Measurements from ENCODE around the gene SNAPIN. TPM values are rescaled to one million over a fixed set of nuclear protein-coding genes. Genes with fewer than 3 reads are reported as not detected.
A peak's percentile ranks its signal among the peaks of the same experiment; 100 is the strongest.

Gene SNAPIN
- total and polyA plus RNA-seq, 8 donors, result 34.5 to 44.1 (median 38.4) TPM

DNA sequence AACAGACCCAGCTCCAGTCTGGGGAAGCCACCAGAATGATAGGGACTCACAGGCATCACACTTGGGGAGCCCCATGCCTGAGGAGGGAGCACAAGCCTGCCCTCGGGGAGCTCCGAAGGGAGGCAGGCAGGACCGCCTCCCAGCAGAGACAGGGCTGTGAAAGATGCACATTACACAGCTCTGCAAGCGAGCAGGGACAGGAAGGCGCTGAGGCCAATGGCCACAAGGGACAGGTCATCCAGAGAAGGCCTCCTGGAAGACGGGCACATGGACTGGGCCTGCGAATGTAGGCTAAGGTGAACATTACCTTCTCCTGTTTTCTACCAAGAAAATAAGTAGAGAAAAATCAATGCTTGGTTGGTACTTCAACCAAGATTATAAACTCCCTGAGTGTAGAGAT, 24.2 kb downstream of the SNAPIN start:
- H3K9me3 ChIP-seq, result no peaks in the 10 kb centered on the region
- TF ChIP-seq, protein P1, sequence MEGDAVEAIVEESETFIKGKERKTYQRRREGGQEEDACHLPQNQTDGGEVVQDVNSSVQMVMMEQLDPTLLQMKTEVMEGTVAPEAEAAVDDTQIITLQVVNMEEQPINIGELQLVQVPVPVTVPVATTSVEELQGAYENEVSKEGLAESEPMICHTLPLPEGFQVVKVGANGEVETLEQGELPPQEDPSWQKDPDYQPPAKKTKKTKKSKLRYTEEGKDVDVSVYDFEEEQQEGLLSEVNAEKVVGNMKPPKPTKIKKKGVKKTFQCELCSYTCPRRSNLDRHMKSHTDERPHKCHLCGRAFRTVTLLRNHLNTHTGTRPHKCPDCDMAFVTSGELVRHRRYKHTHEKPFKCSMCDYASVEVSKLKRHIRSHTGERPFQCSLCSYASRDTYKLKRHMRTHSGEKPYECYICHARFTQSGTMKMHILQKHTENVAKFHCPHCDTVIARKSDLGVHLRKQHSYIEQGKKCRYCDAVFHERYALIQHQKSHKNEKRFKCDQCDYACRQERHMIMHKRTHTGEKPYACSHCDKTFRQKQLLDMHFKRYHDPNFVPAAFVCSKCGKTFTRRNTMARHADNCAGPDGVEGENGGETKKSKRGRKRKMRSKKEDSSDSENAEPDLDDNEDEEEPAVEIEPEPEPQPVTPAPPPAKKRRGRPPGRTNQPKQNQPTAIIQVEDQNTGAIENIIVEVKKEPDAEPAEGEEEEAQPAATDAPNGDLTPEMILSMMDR (IDR thresholded peaks at IDR 0.05), result no peak
- H3K27ac ChIP-seq, result no peak overlapping the region
- DNase-seq (no peak), ATAC-seq (no peak)
- H3K4me1 ChIP-seq, result peaks cover 12 to 31% of the 10 kb centered on the region in 2 donors
- peaks cover 0 to 26% of the 10 kb centered on the region in 2 donors for H3K36me3 ChIP-seq
- H3K4me3 ChIP-seq, result no peak overlapping the region
- intact Hi-C loops (cut with DNase I), result loop anchor here in 1 of 2 donors (5.0 kb wide), 1 partner anchor 90 kb away; no protein-coding TSS in a partner anchor
- peaks cover 8 to 39% of the 10 kb centered on the region in 2 donors for H3K27me3 ChIP-seq

DNA sequence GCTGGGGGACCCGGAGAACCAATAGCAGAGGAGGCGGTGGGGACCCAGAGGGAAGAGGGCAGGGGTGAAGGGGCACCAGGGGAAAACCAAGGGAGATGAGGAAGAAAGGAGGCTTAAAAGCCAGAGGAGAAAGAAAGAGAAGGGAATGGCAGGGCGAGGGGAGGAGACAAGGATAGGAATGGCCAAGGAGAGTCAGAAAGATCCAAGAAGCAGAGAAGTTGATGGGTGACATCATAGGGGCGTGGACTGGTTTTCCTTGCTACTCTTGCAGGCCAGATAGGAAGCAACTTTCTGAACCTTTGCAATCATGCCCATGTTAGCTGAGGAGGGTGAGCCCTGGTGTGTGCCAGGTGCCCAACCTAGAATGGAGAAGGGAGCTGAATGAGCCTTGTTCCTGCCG, 25.4 kb downstream of the SNAPIN start:
- intact Hi-C loops (cut with DNase I), result loop anchor here in 1 of 2 donors (5.0 kb wide), 1 partner anchor 88 kb away; no protein-coding TSS in a partner anchor
- ATAC-seq (no peak), DNase-seq (no peak)
- Histone ChIP-seq H3K36me3 (peaks cover 0 to 38% of the 10 kb centered on the region in 2 donors), H3K4me1 (peaks cover 3 to 19% of the 10 kb centered on the region in 2 donors), H3K9me3 (no peaks in the 10 kb centered on the region), H3K27ac (no peak overlapping the region), H3K4me3 (no peak overlapping the region), H3K27me3 (peaks cover 8 to 28% of the 10 kb centered on the region in 2 donors)
- TF ChIP-seq, protein P1 (IDR thresholded peaks at IDR 0.05), result no peak

DNA sequence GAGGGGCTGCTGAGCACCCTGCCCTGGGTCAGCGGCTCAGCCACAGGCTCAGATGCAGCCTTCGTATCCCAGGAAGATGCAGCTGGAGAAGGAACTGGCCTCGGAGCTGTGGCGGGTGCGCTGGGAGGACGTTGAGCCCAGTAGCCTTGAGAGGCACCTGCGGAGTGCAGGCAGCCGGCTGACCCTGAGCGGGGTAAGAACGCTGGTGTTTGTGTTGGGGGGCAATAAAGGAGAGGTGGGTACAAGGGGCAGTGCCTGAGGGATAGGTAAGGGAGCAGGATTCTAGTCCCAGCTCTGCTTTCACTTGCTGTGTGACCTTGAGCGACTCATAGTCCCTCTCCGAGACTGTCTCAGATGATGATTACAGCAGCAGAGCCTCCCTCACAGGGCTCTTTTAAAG, 26.4 kb downstream of the SNAPIN start:
- DNase-seq (no peak), ATAC-seq (no peak)
- TF ChIP-seq, protein P1 (IDR thresholded peaks at IDR 0.05), result no peak
- Histone ChIP-seq H3K9me3 (no peaks in the 10 kb centered on the region), H3K36me3 (peaks cover 0 to 47% of the 10 kb centered on the region in 2 donors), H3K27ac (no peak overlapping the region), H3K4me1 (peaks cover 0 to 9% of the 10 kb centered on the region in 2 donors), H3K4me3 (no peak overlapping the region), H3K27me3 (peaks cover 0 to 17% of the 10 kb centered on the region in 2 donors)
- intact Hi-C loops (cut with DNase I), result loop anchor here in 1 of 2 donors (5.0 kb wide), 1 partner anchor 87 kb away; no protein-coding TSS in a partner anchor

DNA sequence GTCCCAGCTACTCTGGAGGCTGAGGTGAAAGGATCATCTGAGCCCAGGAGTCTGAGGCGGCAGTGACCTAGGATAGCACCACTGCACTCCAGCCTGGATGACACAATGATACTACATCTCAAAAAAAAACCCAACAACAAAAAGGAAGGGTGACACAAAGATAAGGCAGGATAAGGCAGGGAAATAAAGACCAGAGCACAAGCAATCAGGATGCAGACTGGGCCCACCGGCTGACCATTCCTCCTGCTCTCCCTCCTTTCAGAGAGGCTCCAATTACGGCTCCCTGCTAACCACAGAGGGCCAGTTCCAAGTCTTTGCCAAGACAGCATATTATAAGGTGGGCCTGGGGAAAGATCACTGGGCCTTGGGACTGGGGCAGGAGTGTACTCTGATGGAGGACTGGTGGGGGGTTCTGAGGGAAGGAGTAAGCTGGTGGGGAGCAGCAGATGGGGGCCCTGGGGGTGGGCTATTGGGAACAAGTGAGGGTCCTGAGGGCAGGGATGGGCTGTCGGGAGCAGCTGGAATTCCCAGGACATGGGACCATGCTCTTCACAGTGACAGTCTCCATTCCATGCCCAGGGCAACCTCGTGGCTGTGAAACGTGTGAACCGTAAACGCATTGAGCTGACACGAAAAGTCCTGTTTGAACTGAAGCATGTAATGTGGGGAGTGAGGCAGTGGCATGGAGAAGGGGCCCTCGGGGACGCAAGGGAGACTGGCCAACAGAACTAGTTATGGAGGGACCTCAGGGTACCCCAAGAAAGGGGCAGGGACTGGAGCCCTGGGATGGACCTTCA, 27.2 kb downstream of the SNAPIN start:
- Histone ChIP-seq H3K36me3 (peaks cover 0 to 51% of the 10 kb centered on the region in 2 donors), H3K27ac (no peak overlapping the region), H3K27me3 (peaks cover 0 to 9% of the 10 kb centered on the region in 2 donors), H3K9me3 (no peaks in the 10 kb centered on the region), H3K4me1 (peaks cover 0 to 3% of the 10 kb centered on the region in 2 donors), H3K4me3 (no peak overlapping the region)
- ATAC-seq (no peak), DNase-seq (no peak)
- TF ChIP-seq, protein P1 (IDR thresholded peaks at IDR 0.05), result no peak
- intact Hi-C loops (cut with DNase I), result no loop called here

DNA sequence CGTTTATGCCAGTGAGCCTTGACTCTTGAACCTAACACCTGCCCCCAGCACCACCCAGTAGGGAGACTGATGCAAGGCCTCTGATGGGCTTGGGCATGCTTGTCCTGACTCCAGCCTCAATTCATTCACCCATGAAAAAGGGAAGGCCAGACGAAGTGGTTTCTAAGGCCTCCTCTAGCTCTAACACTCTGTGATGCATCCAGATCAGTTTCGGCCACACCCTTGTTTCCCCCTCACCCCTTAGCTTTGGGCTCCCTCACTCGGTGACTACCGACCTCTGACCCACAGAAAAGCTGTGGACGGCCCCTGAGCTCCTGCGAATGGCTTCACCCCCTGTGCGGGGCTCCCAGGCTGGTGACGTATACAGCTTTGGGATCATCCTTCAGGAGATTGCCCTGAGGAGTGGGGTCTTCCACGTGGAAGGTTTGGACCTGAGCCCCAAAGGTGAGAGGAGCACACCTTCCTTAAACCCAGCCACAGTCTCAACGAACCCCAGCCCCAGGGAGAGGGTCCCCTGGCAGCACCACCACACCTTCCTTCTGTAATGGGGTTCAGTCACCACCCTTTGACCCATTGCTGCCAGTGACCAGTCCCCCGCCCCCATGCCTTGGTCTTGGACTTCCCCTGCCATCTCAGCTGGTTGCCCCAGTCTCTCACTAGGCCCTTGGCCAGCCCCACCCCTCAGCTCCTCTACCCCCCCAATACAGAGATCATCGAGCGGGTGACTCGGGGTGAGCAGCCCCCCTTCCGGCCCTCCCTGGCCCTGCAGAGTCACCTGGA, 29.0 kb downstream of the SNAPIN start:
- no peaks in the 10 kb centered on the region for H3K9me3 ChIP-seq
- intact Hi-C loops (cut with DNase I), result no loop called here
- H3K36me3 ChIP-seq, result peaks cover 0 to 51% of the 10 kb centered on the region in 2 donors

More for the DNA sequence above, 29.0 kb downstream of the SNAPIN start:
- H3K4me3 ChIP-seq, result no peak overlapping the region
- TF ChIP-seq, protein P1 (IDR thresholded peaks at IDR 0.05), result no peak
- DNase-seq (peak in 1 of 4 donors; percentile 18), ATAC-seq (no peak)
- no peaks in the 10 kb centered on the region for H3K4me1 ChIP-seq
- no peak overlapping the region for H3K27ac ChIP-seq
- H3K27me3 ChIP-seq, result no peaks in the 10 kb centered on the region

Data from left lung (tissue), 10 donors.